Neural progenitor cell (in vitro differentiated cells): ENCODE data around the gene FBXO39.

ENCODE experiments used
- EZH2 ChIP-seq: fragments of 200-600 bp; sonication (generic); IDR thresholded peaks from 2 replicates; pipeline ENCODE4 v1.6.1; 2017; ENCODE audit warnings: antibody characterized with exemption, mild to moderate bottlenecking, moderate library complexity
- TF ChIP-seq, protein P1 (sequence below): fragments of 200-600 bp; sonication (generic); IDR thresholded peaks from 2 replicates; pipeline ENCODE4 v1.5.1; 2017; ENCODE audit warnings: antibody characterized with exemption, mild to moderate bottlenecking

DNA sequence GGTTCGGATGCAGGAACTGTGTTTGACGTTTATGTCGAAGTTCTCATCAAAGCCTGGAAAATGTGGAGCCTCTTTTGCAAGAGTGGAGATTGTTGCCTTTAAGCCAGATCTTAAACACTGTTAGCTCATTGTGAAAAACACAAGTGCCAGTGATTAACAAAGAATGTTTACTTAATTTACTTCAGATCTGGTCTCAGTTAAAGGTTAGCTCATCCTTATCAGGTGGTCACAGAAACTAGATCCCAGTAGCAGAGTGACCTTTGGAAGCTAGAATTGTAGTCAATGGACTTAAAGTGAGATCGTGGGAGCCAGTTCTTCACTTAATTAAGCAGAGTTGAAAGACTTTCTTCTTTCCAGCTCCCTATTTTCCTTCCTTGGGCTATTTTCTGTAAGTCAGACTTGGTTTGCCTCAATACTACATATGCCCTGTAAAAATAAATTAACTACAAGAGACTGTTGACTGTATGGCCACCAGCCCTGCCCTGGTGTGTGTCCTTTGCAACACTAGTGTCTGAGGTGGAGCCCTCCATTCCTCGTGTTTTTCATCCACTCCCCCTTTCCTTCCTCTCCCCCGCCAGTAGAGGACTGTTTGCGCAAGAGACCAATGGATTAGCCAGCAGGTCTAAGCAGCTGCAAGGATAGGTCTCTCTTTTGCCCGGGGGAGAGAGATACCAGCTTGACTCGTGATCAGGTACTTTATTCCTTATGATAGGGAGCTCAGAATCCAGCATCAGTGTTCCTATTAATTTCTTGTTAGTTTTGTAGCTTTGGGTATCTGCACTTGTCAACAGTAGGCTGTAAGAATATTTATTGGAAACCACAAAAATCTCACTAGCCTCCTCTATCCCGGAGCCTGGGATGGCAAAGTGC is 20.2 kb downstream of the FBXO39 start:
- TF ChIP-seq, protein P1, sequence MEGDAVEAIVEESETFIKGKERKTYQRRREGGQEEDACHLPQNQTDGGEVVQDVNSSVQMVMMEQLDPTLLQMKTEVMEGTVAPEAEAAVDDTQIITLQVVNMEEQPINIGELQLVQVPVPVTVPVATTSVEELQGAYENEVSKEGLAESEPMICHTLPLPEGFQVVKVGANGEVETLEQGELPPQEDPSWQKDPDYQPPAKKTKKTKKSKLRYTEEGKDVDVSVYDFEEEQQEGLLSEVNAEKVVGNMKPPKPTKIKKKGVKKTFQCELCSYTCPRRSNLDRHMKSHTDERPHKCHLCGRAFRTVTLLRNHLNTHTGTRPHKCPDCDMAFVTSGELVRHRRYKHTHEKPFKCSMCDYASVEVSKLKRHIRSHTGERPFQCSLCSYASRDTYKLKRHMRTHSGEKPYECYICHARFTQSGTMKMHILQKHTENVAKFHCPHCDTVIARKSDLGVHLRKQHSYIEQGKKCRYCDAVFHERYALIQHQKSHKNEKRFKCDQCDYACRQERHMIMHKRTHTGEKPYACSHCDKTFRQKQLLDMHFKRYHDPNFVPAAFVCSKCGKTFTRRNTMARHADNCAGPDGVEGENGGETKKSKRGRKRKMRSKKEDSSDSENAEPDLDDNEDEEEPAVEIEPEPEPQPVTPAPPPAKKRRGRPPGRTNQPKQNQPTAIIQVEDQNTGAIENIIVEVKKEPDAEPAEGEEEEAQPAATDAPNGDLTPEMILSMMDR = no peak
- TF ChIP-seq EZH2 = no peak
